Thoracic aorta endothelial cell (primary cell): ENCODE measurements around the gene OARD1. TPM values are rescaled to one million over a fixed set of nuclear protein-coding genes. Genes with fewer than 3 reads are reported as not detected.

ENCODE experiments used
- total RNA-seq: library from RNA; depleted of rRNA; stranded (reverse); fragments of >200 nt; gene quantifications from 2 replicates; pipeline ENCODE4 v1.2.3, GENCODE V29; 2012

OARD1 gene, protein sequence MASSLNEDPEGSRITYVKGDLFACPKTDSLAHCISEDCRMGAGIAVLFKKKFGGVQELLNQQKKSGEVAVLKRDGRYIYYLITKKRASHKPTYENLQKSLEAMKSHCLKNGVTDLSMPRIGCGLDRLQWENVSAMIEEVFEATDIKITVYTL
- total RNA-seq: 10.8 TPM in 2 replicates

DNA sequence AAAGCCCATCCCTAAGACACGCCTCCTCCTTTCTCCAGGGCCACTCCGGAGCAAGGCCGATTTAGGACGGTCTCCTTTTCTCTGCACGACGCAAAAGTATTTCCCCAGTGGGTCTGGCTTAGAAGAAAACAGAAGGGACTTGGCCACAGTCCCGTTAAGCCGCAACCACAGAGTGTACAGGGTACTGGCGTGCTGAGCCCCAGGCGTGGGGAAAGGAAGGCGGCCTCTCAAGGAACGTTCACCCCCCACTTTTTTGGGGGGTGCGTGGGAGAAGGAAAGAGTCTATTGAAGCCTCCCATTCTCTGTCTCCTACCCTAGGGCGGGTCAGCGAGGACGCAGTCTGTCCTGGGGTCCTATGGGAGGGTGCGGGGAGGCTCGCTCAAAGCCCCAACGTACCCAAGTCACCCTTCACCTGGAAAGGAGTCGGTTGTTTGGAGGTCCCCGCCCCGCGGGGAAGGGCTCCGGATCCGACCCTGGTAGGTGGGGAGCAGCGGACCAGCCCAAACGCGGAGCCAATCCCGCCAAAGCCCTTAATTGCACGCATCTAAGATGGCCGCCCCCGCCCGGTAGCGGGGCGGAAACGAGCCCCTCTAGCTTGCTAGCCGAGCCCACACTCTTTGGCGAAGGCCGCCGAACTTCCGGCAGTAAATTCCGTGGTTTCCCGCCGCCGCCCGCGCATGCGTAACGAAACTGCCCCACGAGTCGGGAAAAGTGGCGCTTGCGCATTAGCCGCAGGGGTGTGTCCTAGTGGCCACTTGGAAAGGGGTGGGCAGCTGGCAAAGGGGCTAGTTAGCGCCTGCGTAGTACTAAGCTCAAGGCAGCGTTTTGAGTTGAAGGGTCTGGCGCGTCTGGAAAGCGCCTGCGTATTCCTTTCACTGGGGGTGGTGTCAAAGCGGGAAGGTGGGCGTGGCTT, at the start of gene OARD1:
OARD1 (minus strand) TSS at position 434 of the 913 bp plus-strand sequence. CDS start 722 bp downstream, outside the sequence.

GRCh38 chr6:41072836-41073202, 663 bp upstream of the OARD1 start, which contains the start of gene NFYA:
TSS of gene NFYA (plus strand) at chr6:41072974. CDS start at chr6:41079090, 6,116 bp downstream.

DNA sequence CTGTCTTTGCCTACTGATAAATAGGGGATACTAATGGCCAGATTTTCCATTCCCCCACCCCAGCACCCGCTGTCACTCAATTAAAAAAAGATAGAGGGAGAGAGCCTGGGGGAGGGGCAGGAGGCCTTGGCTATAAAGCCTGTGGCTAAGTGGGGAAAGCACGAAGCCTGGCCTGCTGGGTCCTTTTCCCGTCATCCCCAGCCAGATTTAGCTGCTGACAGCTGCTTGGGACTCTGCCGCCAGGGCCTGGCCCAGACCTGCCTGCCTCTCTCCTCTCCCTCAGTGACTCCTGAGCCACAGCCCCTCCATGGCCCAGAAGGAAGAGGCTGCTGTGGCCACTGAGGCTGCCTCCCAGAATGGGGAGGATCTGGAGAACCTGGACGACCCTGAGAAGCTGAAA, 19.1 kb downstream of the OARD1 start, which contains the start of gene APOBEC2:
APOBEC2 (plus strand) TSS at position 162 of the 400 bp plus-strand sequence; CDS start at position 308, 146 bp downstream.

DNA sequence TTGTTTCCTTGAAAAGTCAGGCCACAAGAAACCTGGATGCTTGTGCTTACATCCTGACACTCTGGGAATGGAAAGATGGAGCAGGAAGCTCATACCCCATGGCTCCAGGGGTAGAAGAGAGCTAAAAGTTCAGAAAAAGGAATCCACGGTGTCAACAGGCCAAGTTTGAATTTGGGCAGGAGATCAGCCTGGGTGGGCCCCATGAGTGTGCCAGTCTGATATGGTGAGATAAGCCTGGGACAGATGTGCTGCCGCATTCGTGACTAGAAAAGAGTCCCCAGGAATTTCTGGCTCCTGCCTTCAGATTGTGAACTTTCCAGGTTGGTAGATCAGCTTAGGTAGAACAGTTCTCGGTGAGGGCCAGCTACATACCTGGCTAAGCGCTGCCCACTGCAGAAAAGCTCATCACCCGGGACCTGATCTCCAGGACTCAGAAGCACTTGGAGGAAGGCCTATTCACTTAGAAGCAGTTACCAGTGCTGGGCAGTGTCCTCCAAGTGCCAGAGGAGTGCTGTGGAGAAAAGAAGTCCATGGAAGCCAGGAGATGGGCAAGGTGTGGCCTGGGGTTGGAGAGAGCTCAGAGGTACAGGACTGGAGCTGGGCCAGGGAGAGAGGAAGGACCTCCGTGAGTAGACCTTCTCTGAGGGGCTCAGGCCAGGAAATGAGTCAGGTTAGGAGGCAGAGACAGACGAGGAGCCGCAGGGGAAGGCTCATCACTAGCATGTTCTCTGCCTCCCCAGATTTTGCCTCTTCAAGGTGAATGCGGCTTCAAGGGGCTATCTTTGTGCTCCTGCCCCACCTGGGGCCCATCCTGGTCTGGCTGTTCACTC, 29.7 kb downstream of the OARD1 start, which contains the start of gene TSPO2:
TSPO2 (plus strand) TSS at position 242 of the 830 bp plus-strand sequence; CDS start at position 761, 519 bp downstream.

DNA sequence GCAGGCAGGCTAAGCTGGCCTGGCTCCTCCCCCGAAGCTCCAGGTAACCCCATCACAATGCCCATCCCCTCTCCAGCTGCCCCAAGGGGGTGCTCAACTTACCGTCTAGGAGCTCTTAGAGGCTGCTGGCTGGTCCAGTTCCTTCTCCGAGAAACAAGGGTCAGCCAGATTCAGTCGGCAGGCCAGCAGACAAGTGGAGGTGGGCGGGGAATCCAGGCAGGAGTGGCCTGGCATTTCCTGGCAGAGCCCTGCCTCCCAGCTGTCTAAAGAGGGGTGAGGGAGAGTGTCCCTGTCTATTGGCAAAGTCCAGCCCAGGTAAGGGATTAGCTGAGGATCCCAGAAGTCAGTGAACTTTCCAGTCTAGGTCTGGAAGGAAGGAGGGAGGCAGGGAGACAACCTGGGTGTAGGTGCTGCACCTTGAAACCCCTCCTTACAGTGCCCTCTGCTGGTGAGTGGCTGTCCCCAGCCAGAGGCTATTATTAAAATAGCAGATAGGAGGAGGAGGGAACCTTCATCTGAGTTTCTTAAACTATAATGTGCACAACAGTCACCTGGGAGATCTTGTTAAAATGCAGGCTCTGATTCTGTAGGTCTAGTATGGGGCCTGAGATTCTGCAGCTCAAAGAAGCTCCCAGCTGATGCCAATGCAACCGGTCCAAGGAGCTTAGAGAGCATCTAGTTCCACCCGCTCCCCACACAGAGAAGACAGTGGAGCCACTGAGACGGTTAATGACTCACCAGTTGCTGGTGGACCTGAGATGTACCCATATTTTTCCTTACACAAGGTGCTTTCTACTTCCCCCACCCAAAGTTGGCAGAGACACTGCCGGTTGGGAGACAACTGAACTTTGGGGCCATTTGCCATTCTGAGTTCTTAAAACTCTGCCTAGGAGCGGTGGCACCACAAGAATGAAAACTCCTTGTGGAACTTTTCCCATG, 32.8 kb downstream of the OARD1 start, which contains the start of gene UNC5CL:
UNC5CL (minus strand) TSS at position 162 of the 939 bp plus-strand sequence. CDS start 4,147 bp downstream, outside the sequence.

Other genes starting within 250 kb of the OARD1 start
- 0.14 TPM in 1 of 2 replicates, not detected in the other for gene UNC5CL, start 33.1 kb downstream of the OARD1 start, total RNA-seq
- gene TSPO2, start 29.9 kb downstream of the OARD1 start, total RNA-seq: not detected in 2 replicates
- not detected in 2 replicates for gene APOBEC2, start 19.2 kb downstream of the OARD1 start, total RNA-seq
- 17.3 and 21.1 TPM in 2 replicates for gene NFYA, start 618 bp upstream of the OARD1 start, total RNA-seq
- not detected in 2 replicates for gene TREML1, start 82.0 kb upstream of the OARD1 start, total RNA-seq
- gene TREM2, start 90.8 kb upstream of the OARD1 start, total RNA-seq: not detected in 2 replicates
- gene TREML2, start 128.8 kb upstream of the OARD1 start, total RNA-seq: not detected in 2 replicates
- not detected in 2 replicates for gene TREML4, start 156.0 kb upstream of the OARD1 start, total RNA-seq
- not detected in 2 replicates for gene TREM1, start 214.3 kb upstream of the OARD1 start, total RNA-seq